ENCODE measurements around the gene TSEN34. TPM values are rescaled to one million over a fixed set of nuclear protein-coding genes. Genes with fewer than 3 reads are reported as not detected.

TSEN34 gene
- 43.9 to 50.1 TPM (median 47.5 TPM) in 3 replicates for total RNA-seq

DNA sequence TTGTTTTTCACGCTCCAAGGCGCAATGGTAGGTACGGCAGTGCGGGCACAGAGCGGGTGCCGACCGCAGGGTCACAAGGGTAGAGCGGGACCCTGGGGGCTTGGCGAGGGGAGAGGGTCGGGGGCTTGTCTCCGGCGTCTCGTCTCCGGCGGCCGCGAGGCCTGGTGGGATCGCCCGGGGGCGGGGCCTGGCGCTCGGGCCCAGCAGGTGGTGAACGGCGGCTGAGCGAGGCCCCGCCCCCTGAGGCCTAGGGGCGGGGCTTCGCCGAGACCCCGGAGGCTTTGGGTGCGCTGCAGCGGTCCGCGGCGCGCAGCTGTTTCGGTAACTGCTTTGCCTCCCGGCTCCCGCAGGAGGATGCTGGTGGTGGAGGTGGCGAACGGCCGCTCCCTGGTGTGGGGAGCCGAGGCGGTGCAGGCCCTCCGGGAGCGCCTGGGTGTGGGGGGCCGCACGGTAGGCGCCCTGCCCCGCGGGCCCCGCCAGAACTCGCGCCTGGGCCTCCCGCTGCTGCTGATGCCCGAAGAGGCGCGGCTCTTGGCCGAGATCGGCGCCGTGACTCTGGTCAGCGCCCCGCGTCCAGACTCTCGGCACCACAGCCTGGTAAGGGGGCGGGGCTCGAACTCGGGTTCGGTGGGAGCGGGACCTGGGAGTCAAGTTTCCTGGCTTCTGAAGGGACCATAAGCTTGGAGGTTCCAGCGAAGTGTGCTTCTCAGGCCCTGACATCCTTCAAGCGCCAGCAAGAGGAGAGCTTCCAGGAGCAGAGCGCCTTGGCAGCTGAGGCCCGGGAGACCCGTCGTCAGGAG, at the start of gene TSEN34:
TSEN34 (plus strand) TSS at position 298 of the 800 bp plus-strand sequence; CDS start at position 355, 57 bp downstream.
- Mint-ChIP-seq H3K4me3 (peak within 1 kb of the TSS; percentile 81), H3K9me3 (no peaks in the 10 kb centered on the region), H3K4me1 (peaks cover 31% of the 10 kb centered on the region), H3K36me3 (peaks cover 7% of the 10 kb centered on the region), H3K27me3 (ENCODE audit: low read depth) (no peaks in the 10 kb centered on the region), H3K27ac (peak within 1 kb of the TSS; percentile 100)
- no peak for TF ChIP-seq CTCF (IDR thresholded peaks at IDR 0.05; ENCODE audit: unreplicated experiment)
- DNase-seq (ENCODE audit: low spot score in 2 of 2, unreplicated experiment in 2 of 2) = peak; percentile 87 to 93

- H3K27ac Mint-ChIP-seq = no peak overlapping the region
- no peaks in the 10 kb centered on the region for H3K9me3 Mint-ChIP-seq
- H3K4me1 Mint-ChIP-seq = peaks cover 16% of the 10 kb centered on the region
- TF ChIP-seq CTCF (IDR thresholded peaks at IDR 0.05; ENCODE audit: unreplicated experiment) = no peak
- H3K36me3 Mint-ChIP-seq = peaks cover 28% of the 10 kb centered on the region
- H3K27me3 Mint-ChIP-seq (ENCODE audit: low read depth) = peaks cover 3% of the 10 kb centered on the region
- no peak overlapping the region for H3K4me3 Mint-ChIP-seq
- no peak for DNase-seq (ENCODE audit: low spot score in 2 of 2, unreplicated experiment in 2 of 2)
Measured at GRCh38 chr19:54141356-54141755, 49.8 kb upstream of the TSEN34 start.

GRCh38 chr19:54142166-54142780, 48.8 kb upstream of the TSEN34 start:
- no peak for DNase-seq (ENCODE audit: low spot score in 2 of 2, unreplicated experiment in 2 of 2)
- Mint-ChIP-seq H3K27me3 (ENCODE audit: low read depth) (peaks cover 1% of the 10 kb centered on the region), H3K27ac (peak overlapping the region; percentile 43), H3K4me3 (no peak overlapping the region), H3K9me3 (no peaks in the 10 kb centered on the region), H3K4me1 (peaks cover 13% of the 10 kb centered on the region), H3K36me3 (peaks cover 36% of the 10 kb centered on the region)
- TF ChIP-seq CTCF (IDR thresholded peaks at IDR 0.05; ENCODE audit: unreplicated experiment) = no peak

DNA sequence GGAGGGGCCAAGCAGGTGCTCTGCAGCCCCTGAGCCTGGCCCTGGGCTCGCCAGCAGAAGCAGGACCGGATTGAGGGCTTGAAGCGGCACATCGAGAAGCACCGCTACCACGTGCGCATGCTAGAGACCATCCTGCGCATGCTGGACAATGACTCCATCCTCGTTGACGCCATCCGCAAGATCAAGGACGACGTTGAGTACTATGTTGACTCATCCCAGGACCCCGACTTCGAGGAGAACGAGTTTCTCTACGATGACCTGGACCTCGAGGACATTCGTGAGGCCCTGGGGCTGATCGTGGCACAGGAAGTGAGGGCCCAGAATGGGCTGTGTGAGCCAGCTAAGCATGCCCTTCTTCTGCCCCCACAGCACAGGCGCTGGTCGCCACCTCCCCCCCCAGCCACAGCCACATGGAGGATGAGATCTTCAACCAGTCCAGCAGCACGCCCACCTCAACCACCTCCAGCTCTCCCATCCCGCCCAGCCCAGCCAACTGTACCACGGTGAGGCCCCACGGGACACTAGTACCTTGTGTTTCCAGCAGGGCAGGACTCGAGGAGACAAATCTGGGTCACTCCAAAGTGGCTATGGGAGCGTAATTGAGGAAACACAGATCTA, 45.5 kb upstream of the TSEN34 start:
- Mint-ChIP-seq H3K36me3 (peaks cover 50% of the 10 kb centered on the region), H3K4me3 (no peak overlapping the region), H3K9me3 (no peaks in the 10 kb centered on the region), H3K27me3 (ENCODE audit: low read depth) (no peaks in the 10 kb centered on the region), H3K27ac (no peak overlapping the region), H3K4me1 (peaks cover 1% of the 10 kb centered on the region)
- DNase-seq (ENCODE audit: low spot score in 2 of 2, unreplicated experiment in 2 of 2) = no peak
- no peak for TF ChIP-seq CTCF (IDR thresholded peaks at IDR 0.05; ENCODE audit: unreplicated experiment)

DNA sequence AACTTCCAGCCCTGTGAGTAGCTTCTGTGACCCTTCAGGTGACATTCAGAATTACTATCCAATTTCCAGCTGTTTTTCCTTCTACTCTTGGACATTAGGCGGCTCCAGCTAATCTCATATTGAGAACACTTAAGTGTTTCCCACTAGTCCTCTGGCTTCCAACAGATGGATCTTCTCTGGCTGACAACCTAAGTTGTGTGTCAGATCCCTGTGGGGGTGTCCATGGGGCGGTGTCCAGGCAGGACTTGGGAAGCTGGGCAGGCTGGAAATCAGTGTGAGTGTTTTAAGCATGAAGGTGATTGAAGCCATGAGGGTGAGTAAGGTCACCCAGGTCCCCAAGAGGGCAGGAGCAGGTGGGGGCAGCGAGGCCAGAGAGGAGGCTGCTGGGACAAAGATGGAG, 43.4 kb upstream of the TSEN34 start:
- no peak for DNase-seq (ENCODE audit: low spot score in 2 of 2, unreplicated experiment in 2 of 2)
- H3K27me3 Mint-ChIP-seq (ENCODE audit: low read depth) = no peaks in the 10 kb centered on the region
- H3K36me3 Mint-ChIP-seq = peaks cover 57% of the 10 kb centered on the region
- TF ChIP-seq CTCF (IDR thresholded peaks at IDR 0.05; ENCODE audit: unreplicated experiment) = no peak
- no peaks in the 10 kb centered on the region for H3K9me3 Mint-ChIP-seq
- no peak overlapping the region for H3K4me3 Mint-ChIP-seq
- H3K4me1 Mint-ChIP-seq = no peaks in the 10 kb centered on the region
- no peak overlapping the region for H3K27ac Mint-ChIP-seq

All from mesothelial cell of epicardium (in vitro differentiated cells).